MM.1S (cell line): Measurements from ENCODE around the gene SLC35A1.

Experiments used
- EZH2 ChIP-seq: fragments of 300-600 bp; sonication (generic); optimal IDR thresholded peaks from 2 replicates; pipeline ENCODE3; 2017; ENCODE audit warnings: low read depth, mild to moderate bottlenecking, antibody characterized with exemption, low read length, mixed read lengths
- TF ChIP-seq, protein P1 (sequence below): fragments of 300-600 bp; sonication (generic); IDR thresholded peaks from 2 replicates; pipeline ENCODE4 v1.5.1; 2016; ENCODE audit warnings: antibody characterized with exemption, low read length, mixed read lengths

DNA sequence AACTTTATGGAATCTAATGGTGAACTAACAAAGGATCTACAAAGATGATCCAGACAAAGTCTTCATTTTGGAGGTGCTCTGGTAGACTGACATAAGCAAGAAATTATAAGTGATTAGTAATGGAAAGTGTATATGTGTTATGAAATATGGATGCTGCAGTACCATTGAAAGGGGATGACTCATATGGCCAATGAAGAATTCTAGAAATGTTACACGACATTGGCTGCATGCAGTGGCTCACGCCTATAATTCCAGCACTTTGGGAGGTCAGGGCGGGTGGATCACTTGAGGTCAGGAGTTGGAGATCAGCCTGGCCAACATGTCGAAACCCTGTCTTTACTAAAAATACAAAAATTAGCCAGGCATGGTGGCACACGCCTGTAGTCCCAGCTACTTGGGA lies 41.5 kb upstream of the SLC35A1 start:
- TF ChIP-seq, protein P1, sequence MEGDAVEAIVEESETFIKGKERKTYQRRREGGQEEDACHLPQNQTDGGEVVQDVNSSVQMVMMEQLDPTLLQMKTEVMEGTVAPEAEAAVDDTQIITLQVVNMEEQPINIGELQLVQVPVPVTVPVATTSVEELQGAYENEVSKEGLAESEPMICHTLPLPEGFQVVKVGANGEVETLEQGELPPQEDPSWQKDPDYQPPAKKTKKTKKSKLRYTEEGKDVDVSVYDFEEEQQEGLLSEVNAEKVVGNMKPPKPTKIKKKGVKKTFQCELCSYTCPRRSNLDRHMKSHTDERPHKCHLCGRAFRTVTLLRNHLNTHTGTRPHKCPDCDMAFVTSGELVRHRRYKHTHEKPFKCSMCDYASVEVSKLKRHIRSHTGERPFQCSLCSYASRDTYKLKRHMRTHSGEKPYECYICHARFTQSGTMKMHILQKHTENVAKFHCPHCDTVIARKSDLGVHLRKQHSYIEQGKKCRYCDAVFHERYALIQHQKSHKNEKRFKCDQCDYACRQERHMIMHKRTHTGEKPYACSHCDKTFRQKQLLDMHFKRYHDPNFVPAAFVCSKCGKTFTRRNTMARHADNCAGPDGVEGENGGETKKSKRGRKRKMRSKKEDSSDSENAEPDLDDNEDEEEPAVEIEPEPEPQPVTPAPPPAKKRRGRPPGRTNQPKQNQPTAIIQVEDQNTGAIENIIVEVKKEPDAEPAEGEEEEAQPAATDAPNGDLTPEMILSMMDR: no peak
- TF ChIP-seq EZH2: no peak
